ENCODE results near the gene MTUS2. TPM values are rescaled to one million over a fixed set of nuclear protein-coding genes. Genes with fewer than 3 reads are reported as not detected.
"Not testable (repeated sequence)": the region's sequence is repeated elsewhere in the genome, so short reads cannot be mapped to it uniquely, and the experiment has no call there.

The MTUS2 gene
- total RNA-seq, 1 experiment from 2014 or later, result 0.17 TPM

DNA sequence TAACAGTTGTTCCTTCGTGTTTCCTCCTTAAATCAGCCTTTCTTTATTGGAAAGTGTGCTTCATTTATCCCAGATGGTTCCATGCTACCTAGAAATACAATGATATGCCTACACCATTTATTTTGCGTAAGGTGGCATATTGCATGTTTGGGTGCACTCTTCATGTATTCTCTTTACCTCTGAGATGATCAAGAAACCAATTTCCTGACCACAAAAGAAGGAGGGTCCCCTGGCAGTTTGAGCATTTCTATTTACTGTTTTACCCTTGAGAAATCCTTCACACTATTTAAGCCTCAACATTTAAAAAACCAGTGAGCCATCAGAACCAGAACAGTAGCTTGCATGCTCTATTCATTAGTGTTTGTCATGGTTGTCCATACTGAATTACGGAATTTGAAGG is 354.0 kb downstream of the MTUS2 start:
- H3K27me3 ChIP-seq (ENCODE audit: control insufficient read depth, insufficient read depth, low read length), result no peaks in the 10 kb centered on the region
- no peak overlapping the region for H3K4me3 ChIP-seq (ENCODE audit: insufficient read depth, low read depth, low read length)
- no peaks in the 10 kb centered on the region for H3K36me3 ChIP-seq (replicated peaks; ENCODE audit: control insufficient read depth, insufficient read depth, low read length)
- no peak for DNase-seq

DNA sequence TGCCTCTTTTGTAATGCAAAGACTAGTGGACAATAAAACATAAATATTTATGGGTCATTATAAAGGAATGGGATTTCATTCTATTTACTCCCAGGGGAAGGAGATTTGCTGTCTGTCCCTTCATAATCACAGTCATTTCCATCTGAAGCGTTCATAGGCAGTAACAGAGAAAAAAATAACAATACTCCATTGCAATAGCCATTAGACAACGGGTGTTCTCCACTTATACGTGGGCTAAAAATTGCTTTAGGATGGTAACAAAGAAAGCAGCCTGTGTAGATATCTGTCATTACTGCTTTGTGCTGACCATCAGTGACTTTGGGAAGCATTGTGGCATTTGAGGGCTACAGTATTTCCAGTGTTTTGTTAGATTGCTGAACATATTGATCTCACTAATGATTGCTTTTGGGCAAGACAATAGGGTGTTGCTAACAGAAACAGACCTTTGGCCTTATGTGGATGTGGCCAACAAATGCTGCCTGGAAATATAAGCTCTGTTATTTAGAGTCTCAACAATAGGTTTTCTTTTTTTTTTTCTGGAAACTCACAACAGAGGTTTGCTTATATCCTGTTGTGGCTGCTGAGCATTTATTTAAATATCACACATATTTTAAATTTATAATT is 355.2 kb downstream of the MTUS2 start:
- Histone ChIP-seq H3K4me3 (ENCODE audit: insufficient read depth, low read depth, low read length) (no peak overlapping the region), H3K36me3 (replicated peaks; ENCODE audit: control insufficient read depth, insufficient read depth, low read length) (no peaks in the 10 kb centered on the region), H3K27me3 (ENCODE audit: control insufficient read depth, insufficient read depth, low read length) (no peaks in the 10 kb centered on the region)
- no peak for DNase-seq

DNA sequence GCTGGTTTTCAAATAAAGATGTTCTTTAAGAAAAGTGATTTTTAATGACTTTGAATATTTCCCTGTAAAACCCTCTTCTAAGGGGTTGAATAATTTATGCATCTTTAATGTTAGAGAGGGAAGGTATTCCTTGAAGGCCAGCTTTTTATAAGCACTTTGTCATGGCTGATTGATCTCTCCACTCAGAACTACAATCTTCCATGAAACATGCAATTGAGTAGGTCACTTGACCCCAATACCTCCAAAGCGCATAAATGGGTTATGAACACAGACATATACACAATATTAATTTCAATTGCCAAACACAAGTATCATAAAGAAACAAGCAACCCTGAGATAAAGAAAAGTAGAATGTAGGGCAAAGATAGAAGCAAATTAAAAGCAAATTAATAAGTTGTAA is 359.9 kb downstream of the MTUS2 start:
- H3K4me3 ChIP-seq (ENCODE audit: insufficient read depth, low read depth, low read length), result no peak overlapping the region
- no peaks in the 10 kb centered on the region for H3K27me3 ChIP-seq (ENCODE audit: control insufficient read depth, insufficient read depth, low read length)
- H3K36me3 ChIP-seq (replicated peaks; ENCODE audit: control insufficient read depth, insufficient read depth, low read length), result no peaks in the 10 kb centered on the region
- DNase-seq, result no peak

DNA sequence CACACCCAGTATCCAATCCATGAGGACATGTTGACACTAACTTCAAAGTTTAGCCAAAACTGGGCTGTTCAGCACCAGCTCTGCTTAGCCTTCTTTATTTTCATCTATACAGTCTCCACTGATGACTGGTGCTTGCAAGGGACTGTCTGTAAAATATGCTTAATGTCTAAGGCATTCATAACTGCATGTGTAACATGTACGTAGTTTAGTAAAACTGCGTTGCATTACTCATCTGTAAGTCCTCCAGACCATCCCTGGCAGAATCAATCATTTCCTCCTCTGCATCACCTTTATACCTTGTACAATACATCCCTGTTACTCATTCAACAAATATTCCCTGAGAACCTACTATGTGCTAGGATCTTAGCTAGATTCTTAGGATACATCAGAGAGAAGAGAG is 362.1 kb downstream of the MTUS2 start:
- no peak for DNase-seq
- no peaks in the 10 kb centered on the region for H3K36me3 ChIP-seq (replicated peaks; ENCODE audit: control insufficient read depth, insufficient read depth, low read length)

DNA sequence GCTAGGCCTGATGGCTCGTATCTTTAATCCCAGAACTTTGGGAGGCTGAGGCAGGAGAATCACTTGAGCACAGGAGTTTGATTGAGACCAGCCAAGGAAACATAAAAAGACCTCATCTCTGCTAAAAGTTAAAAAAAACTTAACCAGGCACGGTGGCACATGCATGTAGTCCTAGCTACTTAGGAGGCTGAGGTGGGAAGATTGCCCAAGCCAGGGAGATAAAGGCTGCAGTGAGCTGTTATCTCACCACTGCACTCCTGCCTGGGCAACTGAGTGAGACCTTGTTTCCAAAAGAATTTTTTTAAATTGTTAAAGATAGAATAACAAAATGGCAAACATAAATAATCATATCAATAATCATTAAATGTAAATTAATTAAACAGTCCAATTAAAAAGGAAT is 365.8 kb downstream of the MTUS2 start:
- H3K4me3 ChIP-seq (ENCODE audit: insufficient read depth, low read depth, low read length), result no peak overlapping the region
- H3K27me3 ChIP-seq (ENCODE audit: control insufficient read depth, insufficient read depth, low read length), result no peaks in the 10 kb centered on the region
- no peak for DNase-seq
- no peaks in the 10 kb centered on the region for H3K36me3 ChIP-seq (replicated peaks; ENCODE audit: control insufficient read depth, insufficient read depth, low read length)

More for the DNA sequence above, 362.1 kb downstream of the MTUS2 start:
- Histone ChIP-seq H3K4me3 (ENCODE audit: insufficient read depth, low read depth, low read length) (no peak overlapping the region), H3K27me3 (ENCODE audit: control insufficient read depth, insufficient read depth, low read length) (no peaks in the 10 kb centered on the region)

DNA sequence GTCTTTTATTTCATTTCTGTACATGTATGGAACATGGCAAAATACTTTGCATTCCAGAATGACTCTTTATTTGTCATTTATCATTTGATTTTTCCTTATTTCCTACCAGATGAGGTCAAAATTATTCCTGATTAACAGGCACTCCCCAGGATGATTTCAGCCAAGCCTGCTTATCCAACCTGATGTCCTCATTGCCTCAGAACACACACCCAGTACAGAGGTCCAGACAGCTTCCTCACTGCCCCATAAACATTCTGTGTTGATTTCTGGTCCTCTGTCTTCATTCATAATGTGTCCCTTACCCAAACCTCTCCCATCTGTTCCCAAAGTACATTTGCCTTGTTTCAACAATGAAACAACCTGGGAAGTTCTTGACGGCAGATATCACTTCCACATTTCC is 367.4 kb downstream of the MTUS2 start:
- Histone ChIP-seq H3K36me3 (replicated peaks; ENCODE audit: control insufficient read depth, insufficient read depth, low read length) (no peaks in the 10 kb centered on the region), H3K4me3 (ENCODE audit: insufficient read depth, low read depth, low read length) (no peak overlapping the region), H3K27me3 (ENCODE audit: control insufficient read depth, insufficient read depth, low read length) (no peaks in the 10 kb centered on the region)
- DNase-seq, result no peak

DNA sequence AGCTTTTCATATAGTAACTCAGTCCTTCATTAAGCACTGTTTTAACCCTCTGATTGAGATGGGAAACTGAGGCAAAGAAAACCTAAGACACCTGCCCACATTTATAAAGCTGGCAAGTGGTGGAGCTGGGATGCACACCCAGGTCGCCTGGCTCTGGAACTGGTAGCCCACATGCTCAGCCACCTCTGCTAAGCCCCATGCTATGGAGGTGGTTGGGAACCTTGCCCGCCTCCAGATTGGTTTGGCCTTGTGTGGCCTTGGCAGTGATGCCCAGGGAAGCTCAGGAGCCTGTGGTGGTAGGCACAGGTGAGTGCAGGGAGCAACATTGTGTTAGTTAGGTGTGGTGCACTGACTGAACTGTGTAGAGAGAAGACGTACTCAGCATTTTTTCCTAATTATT is 370.2 kb downstream of the MTUS2 start:
- no peaks in the 10 kb centered on the region for H3K36me3 ChIP-seq (replicated peaks; ENCODE audit: control insufficient read depth, insufficient read depth, low read length)
- no peaks in the 10 kb centered on the region for H3K27me3 ChIP-seq (ENCODE audit: control insufficient read depth, insufficient read depth, low read length)
- no peak overlapping the region for H3K4me3 ChIP-seq (ENCODE audit: insufficient read depth, low read depth, low read length)
- no peak for DNase-seq

DNA sequence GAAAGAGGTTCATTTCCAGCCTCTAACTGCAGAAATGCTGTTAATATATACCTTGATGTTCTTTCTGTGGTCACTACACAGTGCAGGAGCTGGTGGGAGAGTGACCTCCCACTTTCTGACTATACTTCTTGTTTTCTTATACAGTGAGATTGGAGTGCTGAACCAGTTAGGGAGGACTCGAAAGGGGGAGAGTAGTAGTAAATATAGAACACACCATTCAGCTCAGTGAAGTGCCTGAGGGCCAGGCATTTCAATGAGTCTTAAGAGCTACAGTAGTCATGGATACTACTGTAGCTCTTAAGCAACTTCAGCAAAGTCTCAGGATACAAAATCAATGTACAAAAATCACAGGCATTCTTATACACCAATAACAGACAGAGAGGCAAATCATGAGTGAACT is 372.9 kb downstream of the MTUS2 start:
- no peaks in the 10 kb centered on the region for H3K27me3 ChIP-seq (ENCODE audit: control insufficient read depth, insufficient read depth, low read length)
- H3K4me3 ChIP-seq (ENCODE audit: insufficient read depth, low read depth, low read length), result no peak overlapping the region
- DNase-seq, result no peak
- H3K36me3 ChIP-seq (replicated peaks; ENCODE audit: control insufficient read depth, insufficient read depth, low read length), result no peaks in the 10 kb centered on the region

DNA sequence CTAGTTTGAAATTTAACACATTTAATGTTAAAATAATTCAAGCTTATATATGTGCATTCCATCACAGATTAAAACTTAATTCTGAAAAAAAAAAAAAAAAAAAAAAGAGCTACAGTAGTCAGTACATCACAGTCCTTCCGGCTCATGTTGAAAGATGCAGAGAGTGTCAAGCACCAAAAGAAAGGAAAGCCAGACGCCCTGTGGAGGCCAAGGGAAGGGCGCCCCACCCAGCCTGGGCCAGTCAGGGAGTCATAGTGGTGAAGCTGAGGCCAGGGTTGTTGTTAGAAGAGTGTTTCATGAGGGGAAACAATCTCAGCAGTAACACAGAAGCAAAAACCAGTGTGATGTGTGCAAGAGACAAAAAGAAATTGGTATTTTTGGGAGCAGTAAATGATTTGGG is 375.3 kb downstream of the MTUS2 start:
- Histone ChIP-seq H3K36me3 (replicated peaks; ENCODE audit: control insufficient read depth, insufficient read depth, low read length) (no peaks in the 10 kb centered on the region), H3K27me3 (ENCODE audit: control insufficient read depth, insufficient read depth, low read length) (no peaks in the 10 kb centered on the region), H3K4me3 (ENCODE audit: insufficient read depth, low read depth, low read length) (no peak overlapping the region)
- peak; percentile 13 for DNase-seq

DNA sequence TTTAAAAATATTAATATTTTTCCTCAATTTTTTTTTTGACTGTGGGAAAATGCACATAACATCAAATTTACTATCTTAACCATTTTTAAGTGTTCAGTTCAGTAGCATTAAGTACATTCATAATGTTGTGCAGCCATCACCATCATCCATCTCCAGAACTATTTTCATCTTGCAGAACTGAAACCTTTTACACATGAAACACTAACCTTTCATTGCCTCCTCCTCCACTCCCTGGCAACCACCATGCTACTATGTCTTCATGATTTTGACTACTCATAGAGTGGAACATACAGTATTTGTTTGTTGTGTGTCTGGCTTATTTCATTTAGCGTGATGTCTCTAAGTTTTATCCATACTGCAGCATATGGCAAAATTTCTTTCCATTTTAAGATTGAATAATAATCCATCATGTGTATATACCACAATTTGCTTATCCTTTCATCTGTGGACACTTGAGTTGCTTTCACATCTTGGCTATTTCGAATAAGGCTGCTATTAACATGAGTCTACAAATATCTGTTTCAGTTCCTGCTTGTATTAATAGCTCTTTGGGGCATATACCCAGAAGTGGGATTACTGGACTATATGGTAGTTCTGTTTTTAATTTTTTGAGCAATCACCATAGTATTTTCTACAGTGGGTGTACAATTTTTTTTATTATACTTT is 376.4 kb downstream of the MTUS2 start:
- no peak for DNase-seq
- Histone ChIP-seq H3K4me3 (ENCODE audit: insufficient read depth, low read depth, low read length) (no peak overlapping the region), H3K36me3 (replicated peaks; ENCODE audit: control insufficient read depth, insufficient read depth, low read length) (no peaks in the 10 kb centered on the region), H3K27me3 (ENCODE audit: control insufficient read depth, insufficient read depth, low read length) (no peaks in the 10 kb centered on the region)

DNA sequence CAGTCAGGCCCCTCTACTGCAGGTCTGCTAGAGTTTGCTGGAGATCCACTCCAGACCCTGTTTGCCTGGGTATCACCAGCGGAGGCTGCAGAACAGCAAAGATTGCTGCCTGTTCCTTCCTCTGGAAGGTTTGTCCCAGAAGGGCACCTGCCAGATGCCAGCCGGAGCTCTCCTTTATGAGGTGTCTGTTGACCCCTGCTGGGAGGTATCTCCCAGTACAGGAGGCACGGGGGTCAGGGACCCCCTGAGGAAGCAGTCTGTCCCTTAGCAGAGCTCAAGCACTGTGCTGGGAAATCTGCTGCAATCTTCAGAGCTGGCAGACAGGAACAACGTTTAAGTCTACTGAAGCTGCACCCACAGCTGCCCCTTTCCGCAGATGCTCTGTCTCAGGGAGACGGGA is 382.6 kb downstream of the MTUS2 start:
- not testable (repeated sequence) for H3K27me3 ChIP-seq (ENCODE audit: control insufficient read depth, insufficient read depth, low read length); H3K4me3 ChIP-seq (ENCODE audit: insufficient read depth, low read depth, low read length); DNase-seq; H3K36me3 ChIP-seq (replicated peaks; ENCODE audit: control insufficient read depth, insufficient read depth, low read length)

DNA sequence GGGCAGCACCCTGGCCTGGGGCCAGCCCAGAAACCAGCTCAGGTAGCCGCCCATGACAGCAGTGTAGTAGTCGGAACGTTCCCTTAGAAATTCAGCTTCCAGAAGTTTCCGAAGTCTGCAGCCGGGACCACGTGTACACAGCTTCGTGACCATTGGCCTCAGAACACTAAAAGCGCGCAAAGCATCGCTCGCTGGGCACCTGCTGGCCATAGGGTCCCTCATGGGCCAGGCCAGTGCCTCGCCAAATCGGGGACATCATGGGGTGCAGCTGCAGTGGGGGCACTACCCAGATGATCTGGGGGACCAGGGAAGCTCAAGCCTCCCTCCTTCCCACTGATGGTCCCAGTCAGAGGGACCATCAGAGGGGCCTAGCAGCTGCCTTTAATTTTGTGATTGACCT is 384.5 kb downstream of the MTUS2 start:
- no peak overlapping the region for H3K4me3 ChIP-seq (ENCODE audit: insufficient read depth, low read depth, low read length)
- H3K27me3 ChIP-seq (ENCODE audit: control insufficient read depth, insufficient read depth, low read length), result no peaks in the 10 kb centered on the region
- no peak for DNase-seq
- no peaks in the 10 kb centered on the region for H3K36me3 ChIP-seq (replicated peaks; ENCODE audit: control insufficient read depth, insufficient read depth, low read length)

DNA sequence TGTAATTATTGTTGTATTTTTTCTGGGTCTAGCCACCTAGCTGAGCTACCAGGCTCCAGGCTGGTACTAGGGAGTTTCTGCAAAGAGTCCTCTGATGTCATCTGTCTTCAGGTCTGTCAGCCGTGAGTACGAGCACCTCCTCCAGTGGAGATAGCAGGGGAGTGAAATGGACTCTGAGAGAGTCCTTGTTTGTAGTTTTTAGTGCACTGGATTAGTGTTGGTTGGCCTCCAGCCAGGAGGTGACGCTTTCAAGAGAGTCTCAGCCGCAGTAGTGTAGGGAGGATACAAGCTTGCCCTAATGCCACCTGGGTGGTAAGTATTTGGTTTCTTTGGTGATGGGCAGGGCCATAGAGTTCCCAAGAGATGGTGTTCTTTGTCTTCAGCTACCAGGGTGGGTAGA is 390.5 kb downstream of the MTUS2 start:
- H3K36me3 ChIP-seq (replicated peaks; ENCODE audit: control insufficient read depth, insufficient read depth, low read length), result no peaks in the 10 kb centered on the region
- no peaks in the 10 kb centered on the region for H3K27me3 ChIP-seq (ENCODE audit: control insufficient read depth, insufficient read depth, low read length)

DNA sequence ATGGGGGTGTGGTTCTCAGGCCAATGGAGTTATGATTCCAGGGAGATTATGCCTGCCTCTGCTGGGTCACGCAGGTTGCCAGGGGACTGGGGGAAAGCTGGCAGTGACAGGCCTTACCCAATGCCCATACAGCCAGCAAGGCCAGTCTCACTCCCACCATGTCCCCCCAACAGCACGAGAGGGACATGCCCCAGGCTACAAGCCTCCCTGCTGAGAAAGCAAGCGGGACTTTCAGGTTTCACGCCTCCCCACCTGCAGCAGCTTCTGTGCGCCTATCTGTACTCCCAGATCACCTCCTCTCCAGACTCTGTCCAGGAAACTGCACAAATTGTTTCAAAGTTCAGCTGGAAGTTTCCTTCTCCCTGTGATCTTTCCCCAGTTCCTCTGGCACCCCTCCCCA is 391.0 kb downstream of the MTUS2 start:
- H3K27me3 ChIP-seq (ENCODE audit: control insufficient read depth, insufficient read depth, low read length); H3K4me3 ChIP-seq (ENCODE audit: insufficient read depth, low read depth, low read length); H3K36me3 ChIP-seq (replicated peaks; ENCODE audit: control insufficient read depth, insufficient read depth, low read length); DNase-seq: not testable (repeated sequence)

More for the DNA sequence above, 390.5 kb downstream of the MTUS2 start:
- no peak overlapping the region for H3K4me3 ChIP-seq (ENCODE audit: insufficient read depth, low read depth, low read length)
- no peak for DNase-seq

DNA sequence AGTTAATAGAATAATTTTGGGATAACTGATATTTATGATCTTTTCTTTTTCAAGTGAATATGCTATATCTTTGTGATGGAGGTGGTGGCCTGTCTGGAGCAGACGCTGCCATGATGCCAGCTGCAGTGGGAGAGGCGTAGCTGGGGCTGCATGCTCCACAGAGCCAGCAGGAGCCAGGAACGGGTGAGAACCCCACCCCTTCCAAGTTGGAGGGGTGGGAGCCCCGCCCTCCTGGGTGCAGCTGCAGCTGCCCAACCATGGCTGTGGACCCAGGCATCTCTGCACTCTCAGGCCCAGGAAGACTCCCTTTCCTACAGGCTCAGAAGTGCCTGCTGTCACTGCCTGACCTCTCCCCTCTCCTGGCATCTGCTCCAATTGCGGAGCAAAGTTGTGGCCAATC is 402.3 kb downstream of the MTUS2 start:
- Histone ChIP-seq H3K36me3 (replicated peaks; ENCODE audit: control insufficient read depth, insufficient read depth, low read length) (no peaks in the 10 kb centered on the region), H3K4me3 (ENCODE audit: insufficient read depth, low read depth, low read length) (no peak overlapping the region), H3K27me3 (ENCODE audit: control insufficient read depth, insufficient read depth, low read length) (no peaks in the 10 kb centered on the region)
- DNase-seq, result no peak

DNA sequence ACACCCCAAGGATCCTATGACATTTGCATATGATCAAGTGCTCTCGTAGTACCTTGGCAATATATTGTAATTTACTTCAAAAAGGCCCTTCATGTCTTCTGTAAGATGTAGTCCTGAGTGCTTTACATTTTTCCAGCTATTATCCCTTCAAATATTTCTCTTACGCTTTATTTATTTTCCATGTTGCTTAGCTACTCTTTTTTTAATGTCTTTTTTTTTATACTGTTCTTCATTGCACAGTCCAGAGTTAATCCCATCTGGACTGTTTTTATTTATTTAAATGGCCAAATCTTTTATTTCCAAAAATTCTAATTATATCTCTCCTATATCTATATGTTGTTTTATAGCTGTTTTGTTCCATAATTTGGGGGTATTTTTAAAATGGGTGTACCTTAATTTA is 404.1 kb downstream of the MTUS2 start:
- Histone ChIP-seq H3K27me3 (ENCODE audit: control insufficient read depth, insufficient read depth, low read length) (no peaks in the 10 kb centered on the region), H3K36me3 (replicated peaks; ENCODE audit: control insufficient read depth, insufficient read depth, low read length) (no peaks in the 10 kb centered on the region), H3K4me3 (ENCODE audit: insufficient read depth, low read depth, low read length) (no peak overlapping the region)
- DNase-seq, result no peak

Measured in H7 (cell line).